GM10266 (cell line): ENCODE measurements around the gene ZNF121.
"Not testable (repeated sequence)": the region's sequence is repeated elsewhere in the genome, so short reads cannot be mapped to it uniquely, and the experiment has no call there.

Experiments used
- DNase-seq: peaks from one replicate; pipeline ENCODE4 v3.0.0; 2012; ENCODE audit errors: extremely low spot score
- CTCF ChIP-seq: IDR thresholded peaks from 2 replicates; pipeline ENCODE4 v1.5.1; 2012; ENCODE audit warnings: mild to moderate bottlenecking, low read depth; ENCODE audit not compliant: control insufficient read depth, insufficient read depth; ENCODE audit errors: missing control alignments

ZNF121 gene

GRCh38 chr19:9566729-9567128, 17.6 kb downstream of the ZNF121 start:
- DNase-seq, result no peak
- TF ChIP-seq CTCF, result no peak

GRCh38 chr19:9565900-9566705, 18.2 kb downstream of the ZNF121 start:
- DNase-seq, result no peak
- TF ChIP-seq CTCF, result no peak

GRCh38 chr19:9552536-9553274, 31.6 kb downstream of the ZNF121 start:
- TF ChIP-seq CTCF, result no peak
- no peak for DNase-seq

GRCh38 chr19:9547870-9548269, 36.4 kb downstream of the ZNF121 start:
- no peak for DNase-seq
- TF ChIP-seq CTCF, result no peak

- DNase-seq, result not testable (repeated sequence)
Observed at GRCh38 chr19:9541281-9541680, 43.0 kb downstream of the ZNF121 start.

GRCh38 chr19:9539921-9540320, 44.4 kb downstream of the ZNF121 start:
- DNase-seq, result not testable (repeated sequence)

GRCh38 chr19:9539201-9539600, 45.1 kb downstream of the ZNF121 start:
- DNase-seq, result not testable (repeated sequence)

GRCh38 chr19:9538183-9539058, 45.9 kb downstream of the ZNF121 start, which contains the start of gene ZNF426:
Gene ZNF426 (minus strand): TSS chr19:9538645. CDS start chr19:9536232, 2,413 bp downstream.
- DNase-seq, result peak; percentile 89
- TF ChIP-seq CTCF, result no peak
